ENCODE data around the gene MFN1.
A peak's percentile ranks its signal among the peaks of the same experiment; 100 is the strongest.
"Not testable (repeated sequence)": the region's sequence is repeated elsewhere in the genome, so short reads cannot be mapped to it uniquely, and the experiment has no call there.

MFN1 gene

DNA sequence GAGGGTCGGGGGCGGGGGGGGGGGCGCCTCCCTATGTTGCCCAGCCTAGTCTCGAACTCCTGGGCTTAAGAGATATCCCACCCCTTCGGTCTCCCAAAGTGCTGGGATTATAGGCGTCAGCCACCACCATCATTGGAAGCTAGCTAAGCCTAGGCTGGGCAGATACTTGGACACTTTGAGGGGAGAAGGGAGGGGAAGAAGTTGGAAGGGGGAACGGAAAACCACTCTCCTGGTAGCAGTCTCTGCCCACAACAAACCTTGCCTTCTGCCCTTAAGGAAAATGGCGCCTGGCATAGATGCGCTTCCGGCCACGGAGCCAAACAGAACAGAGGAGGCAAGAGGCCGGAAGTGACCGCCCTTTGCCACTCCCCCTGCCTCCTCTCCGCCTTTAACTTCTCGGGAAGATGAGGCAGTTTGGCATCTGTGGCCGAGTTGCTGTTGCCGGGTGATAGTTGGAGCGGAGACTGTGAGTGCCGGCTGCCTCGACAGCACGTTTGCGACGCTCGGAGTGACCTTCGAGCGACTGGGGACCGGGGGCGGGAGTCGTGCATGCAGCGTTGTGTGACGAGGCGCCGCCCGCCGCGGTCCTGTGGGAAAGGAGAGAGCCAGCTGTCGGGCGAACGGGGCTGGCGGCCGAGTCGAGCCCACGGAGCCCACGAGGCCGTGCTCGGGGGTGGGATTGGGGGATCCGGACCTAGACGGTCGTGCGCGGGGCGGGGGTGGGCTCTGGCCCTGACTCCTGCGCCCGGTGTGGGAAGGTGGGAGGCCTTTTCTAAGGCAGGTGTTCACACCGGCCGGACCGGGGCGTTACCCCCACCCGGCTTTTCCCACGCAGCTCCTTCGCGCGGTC, at the start of gene MFN1:
Gene MFN1, plus strand, starts transcription at position 365 of the 850 bp plus-strand sequence. CDS start 1,143 bp downstream, outside the sequence.
- peak; percentile 92 for DNase-seq

DNA sequence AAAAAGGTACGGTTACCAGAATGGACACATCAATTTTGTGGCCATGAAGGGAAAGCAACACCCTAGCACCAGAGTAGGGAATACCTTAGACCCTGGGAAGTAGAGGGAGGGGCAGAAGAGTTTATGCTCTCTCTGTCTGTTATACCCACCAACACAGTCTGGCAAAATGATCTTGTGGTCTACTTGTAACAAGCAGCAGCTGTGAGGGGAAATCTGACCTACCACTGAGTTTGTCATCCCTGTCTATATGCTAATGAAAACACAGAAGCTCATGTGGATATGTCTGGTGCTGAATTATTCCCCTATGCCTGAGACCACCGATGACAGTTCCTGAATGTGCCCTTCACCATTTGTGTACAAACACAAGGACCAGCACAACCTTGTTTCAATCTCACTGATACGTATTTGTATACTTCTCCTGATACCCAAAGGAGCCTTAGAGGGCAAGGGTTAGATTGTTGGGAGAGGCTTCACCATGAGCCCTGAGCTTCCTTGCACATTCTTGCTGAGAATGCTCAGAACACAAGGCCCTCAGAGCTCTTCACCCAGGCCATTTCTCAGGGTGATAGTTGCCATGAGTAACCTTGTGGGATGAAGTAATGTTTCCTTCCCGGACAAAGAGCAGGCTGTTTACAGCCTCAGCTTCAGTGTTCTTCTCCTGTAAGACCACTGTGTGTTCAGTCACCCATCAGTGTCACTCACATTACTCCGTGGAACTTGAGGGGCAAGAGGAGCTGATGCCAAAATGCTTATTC, 49.4 kb upstream of the MFN1 start:
- DNase-seq = no peak

DNA sequence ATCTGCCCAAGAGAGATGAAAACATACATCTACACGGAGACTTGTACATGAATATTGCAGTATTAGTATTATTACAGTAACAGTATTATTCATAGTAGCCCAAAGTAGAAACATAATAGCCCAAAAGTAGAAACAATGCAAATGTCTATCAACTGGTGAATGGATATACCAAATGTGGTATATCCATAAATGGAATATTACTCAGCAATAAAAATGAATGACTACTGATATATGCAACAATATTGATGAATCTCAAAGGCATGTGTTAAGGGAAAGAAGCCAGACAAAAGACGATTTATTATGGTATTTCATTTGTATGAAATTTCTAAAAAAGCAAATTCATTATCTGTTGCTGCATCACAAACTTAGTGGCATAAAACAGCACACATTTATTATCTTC, 48.2 kb upstream of the MFN1 start:
- DNase-seq = no peak

DNA sequence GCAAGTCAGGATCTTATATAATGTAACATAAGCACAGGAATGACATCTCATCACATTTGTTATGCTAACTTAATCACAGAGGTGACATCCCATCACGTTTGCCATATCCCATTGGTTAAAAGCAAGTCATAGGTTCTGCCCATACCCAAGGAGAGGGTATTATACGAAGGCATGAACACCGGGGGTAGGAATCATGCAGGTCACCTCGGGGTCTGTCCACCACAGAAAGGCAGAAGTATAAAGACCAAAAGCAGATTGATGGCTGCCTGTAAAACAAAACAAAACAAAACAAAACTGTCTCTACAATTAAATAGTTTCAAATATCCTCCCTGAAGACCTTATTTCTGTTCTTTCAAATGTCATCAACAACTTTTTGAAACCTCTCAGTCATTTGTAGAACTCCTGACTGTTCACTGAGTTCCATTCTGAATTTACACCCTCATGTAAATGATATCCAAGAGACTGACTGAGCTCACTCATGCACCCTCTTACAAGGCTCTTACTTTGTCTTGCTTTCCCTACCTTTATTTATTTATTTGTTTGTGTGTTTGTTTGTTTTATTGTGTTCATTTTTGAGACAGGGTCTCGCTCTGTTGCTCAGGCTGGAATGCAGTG, 47.4 kb upstream of the MFN1 start:
- DNase-seq = no peak

DNA sequence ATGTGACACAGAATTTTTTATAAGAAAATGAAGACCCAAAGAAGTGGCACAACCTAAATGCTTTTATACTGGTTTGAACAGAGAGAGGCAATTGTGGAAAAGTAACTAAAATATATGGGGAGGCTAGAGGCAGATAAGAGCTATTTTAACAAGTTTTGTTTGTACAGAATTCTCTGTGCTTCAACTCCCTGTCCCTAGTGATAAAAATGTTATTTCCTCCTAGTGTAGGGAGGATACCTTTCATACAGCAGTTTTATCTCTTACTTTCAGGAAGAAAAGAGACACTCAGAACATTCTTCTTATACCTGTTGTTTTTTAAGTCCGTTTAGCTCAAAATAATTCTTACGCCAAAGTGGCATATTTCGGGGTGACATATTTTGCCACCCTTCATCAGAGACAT, 45.9 kb upstream of the MFN1 start:
- DNase-seq = no peak

DNA sequence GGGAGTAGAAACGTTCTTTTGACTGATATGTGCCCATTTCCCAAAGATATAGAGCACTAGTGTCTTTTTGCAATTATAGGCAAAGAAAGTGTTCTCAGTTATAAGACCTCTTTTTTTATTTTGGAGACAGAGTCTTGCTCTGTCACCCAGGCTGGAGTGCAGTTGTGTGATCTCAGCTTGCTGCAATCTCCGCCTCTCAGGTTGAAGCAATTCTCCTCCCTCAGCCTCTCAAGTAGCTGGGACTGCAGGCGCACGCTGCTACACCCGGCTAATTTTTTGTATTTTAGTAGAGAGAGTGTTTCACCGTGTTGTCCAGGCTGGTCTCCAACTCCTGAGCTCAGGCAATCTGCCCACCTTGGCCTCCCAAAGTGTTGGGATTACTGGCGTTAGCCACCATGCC, 45.4 kb upstream of the MFN1 start:
- no peak for DNase-seq

DNA sequence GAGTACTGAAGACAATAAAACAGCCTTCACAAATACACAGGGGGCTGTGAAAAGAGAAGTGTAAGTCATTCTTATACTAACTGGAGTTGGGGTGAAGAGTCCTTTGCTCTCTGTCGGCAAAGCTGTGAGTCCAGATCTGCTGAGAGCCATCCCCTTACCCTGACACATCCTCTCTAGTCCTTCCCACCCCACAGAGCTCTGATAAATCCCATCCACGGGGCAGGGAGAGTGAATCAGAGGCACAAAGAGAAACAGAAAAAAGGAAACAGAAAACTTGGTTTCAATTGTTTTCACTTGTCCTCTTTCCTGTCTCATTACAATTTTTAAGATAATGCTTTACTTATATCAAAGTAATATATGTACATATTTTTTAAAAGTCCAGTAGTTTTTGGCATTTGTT, 42.9 kb upstream of the MFN1 start:
- no peak for DNase-seq

DNA sequence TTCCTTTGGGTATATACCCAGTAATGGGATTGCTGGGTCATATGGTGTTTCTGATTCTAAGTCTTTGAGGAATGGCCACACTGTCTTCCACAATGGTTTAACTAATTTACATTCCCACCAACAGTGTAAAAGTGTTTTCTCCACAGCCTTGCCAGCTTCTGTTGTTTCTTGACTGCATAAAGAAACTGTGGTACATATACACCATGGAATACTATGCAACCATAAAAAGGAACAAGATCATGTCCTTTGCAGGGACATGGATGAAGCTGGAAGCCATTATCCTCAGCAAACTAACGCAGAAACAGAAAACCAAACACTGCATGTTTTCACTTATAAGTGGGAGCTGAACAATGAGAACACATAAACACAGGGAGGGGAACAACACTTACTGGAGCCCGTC, 40.1 kb upstream of the MFN1 start:
- not testable (repeated sequence) for DNase-seq

DNA sequence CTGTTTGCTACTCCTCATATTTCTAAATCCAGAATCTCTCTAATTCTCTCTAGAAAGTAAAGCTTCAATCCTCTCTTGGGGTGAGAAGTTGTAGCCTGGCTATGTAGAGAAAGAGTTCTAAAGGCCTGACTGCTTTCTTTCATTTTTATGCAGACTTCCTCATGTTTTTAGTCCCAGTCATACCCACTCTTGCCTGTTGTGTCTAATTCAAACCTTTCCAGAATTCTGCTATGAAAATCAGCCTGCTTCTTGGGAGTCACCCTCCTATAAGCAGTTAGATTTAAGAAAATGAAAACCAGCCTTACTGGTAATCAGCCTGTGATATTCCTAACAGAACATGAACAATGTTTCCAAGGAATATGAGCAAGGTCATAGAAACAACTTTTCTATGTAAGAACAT, 39.5 kb upstream of the MFN1 start:
- no peak for DNase-seq

DNA sequence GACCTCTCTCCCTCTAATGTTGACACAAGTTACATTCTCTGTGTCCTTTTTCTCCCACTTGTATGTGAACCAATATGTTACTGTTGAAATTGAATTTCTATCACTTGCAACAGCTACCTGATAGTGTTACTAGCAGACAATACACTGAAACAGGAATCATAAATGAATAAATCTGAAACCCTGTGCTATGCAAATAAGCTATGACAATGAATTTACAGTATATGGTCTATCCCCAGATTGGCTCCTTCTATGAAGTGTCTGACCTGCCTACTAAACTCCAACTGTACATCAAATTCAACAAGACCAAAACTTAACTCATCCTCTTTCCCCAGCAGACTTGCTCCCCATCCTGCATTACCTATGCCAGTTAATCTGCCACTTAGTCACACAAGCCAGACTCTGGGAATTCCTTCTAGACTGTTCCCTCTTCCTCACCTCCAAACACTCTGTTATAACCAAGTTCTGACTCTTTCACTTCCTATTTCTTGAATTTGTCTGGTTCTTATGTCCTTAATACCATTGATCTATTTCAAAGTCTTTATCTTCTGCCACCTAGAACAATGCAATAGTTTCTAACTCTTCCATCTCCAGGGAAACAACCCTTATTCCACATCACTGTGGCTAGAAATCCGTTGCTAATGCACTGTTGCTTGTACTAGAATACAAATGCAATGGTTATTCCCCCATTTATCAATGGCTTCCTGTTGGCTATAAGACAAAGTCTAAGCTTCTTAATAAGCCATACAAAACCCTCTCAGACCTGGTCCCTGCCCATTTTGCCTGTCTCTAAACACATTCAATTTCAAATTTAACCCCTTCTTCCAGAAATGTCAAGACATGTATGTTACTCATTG, 38.1 kb upstream of the MFN1 start:
- DNase-seq = no peak

DNA sequence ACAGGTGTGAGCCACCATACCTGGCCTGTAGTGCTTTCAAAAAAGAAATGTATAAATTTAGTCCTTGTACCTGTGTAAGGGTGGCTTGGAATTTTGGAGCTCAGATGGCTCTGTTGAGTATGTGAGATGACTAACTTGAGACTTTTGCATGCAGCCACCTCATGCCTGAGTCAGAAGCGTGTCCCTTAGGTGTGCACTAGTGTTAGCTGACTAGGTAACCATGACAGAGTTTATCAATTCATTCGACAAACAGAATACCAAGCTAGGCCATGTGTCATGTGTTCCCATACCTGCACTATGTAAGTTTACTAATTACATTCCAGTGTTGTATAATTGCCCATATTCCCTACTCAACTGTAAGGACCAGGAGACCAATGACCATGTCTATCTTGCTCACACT, 28.6 kb upstream of the MFN1 start:
- DNase-seq = no peak

DNA sequence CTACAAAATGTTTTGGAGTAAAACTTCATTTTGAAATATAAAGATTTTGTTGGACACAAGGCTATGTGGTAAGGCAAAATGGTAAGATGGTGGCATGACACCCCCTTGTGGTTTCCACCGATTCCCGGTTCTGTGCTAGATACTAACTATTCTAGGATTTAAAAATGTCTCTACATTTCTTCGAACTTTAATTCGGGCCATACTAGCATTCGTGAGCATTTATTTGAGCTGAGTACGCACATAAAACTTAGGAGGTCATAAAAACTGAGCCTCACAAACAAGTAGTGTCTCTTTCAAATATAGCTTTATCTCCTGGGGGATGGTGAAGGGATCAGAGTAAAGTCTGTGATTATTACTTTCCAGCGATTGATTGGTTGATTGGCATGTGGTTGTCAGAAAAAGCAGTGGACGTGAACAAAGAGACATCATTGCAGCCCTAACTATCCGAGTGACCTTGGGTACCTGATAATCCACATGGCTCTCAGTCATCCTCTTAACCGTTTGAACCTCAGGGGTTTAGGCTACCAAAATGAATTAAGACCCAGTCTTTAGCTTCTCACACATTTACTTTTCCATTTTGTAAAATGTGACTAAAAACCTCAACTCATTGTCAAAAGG, 25.7 kb upstream of the MFN1 start:
- peak; percentile 36 for DNase-seq

DNA sequence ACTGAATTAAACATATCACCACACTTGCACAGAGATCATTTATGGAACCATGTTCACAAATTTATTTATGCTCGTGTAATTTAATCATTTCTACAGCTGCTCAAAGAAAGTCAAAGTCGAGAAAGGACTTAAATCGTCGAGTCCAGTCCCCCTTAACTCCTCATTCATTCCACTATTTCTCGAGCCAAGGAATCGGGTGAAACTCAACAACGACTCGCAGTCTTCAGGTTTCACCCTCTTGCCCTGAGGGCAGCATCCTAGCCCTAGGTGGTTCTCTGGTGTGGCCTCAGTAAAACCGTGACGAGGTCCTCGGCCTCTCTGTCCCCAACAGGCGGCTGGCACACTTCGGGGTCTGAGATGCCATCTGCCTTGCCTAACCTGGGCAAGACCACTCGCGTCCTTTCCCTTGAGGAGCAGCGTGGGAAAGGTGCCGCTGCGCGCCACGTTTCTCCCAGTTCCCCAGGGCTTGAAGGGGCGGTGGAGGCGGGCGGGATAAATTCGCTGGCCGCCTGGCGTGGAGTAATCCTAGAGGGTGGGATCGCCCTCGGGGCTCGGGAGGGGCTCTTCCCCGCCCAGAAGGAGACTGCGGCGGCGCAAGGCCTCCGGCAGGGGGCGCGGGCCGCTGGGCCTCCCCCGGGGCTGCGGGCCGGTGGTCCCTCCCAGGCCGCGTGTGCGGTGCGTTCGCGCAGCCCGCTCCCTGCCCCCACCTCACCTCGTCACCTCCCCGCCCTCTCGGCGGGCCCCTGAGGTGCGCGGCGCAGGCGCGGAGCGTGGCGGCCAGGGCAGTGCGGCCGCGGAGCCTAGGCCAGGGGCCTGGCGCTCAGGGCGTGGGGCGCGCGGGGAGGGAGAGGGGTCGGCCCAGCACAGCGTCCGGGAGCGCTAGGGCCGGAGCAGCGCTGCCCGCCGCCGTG, 25.0 kb upstream of the MFN1 start, which contains the start of gene ZNF639:
Gene ZNF639, plus strand, starts transcription at position 746 of the 911 bp plus-strand sequence. CDS start 5,263 bp downstream, outside the sequence.
- peak; percentile 88 for DNase-seq

DNA sequence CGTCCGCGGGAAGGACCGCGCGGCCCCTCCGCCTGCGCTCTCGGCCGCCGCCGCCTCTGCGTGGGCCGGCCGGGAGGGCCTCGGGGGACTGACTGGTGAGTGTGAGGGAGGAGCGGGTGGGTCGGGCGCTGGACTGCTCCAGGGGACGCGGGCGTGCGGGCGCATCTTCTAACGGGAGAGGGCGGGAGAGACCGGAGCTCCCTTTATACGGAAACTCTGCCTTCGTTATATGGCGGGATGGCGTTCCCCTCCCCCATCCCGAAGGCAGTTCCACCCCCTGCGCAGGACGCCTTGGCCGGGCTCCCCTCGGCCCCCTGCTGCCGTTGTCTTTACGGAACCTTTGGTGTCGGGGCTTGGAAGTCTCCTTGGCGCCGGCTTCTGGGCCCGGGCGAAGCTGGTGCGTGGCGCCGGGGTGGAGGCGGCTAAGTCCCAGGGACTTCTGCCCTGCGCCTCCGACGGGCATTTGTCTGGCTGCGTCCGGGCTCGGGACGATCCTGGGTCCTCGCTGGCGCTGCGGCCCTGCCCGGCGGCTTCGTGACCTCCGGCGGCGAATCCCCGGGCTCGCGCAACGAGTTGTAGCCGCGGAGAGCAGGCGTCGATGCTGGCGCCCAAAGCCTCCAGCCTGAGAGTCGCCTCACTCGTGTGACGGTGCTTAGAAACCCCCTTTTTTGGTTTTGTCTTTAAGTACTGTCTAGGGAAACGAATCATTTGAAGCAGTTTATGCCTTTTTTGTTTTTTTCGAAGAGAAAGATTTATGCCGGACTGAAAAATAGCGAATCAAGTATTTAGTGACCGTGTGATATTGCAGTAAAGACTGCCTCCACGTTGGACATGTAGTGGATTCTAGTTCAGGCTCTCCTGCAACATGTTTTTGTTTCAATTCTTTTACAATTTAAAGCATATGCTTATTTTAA, 24.1 kb upstream of the MFN1 start:
- DNase-seq = peak; percentile 67

DNA sequence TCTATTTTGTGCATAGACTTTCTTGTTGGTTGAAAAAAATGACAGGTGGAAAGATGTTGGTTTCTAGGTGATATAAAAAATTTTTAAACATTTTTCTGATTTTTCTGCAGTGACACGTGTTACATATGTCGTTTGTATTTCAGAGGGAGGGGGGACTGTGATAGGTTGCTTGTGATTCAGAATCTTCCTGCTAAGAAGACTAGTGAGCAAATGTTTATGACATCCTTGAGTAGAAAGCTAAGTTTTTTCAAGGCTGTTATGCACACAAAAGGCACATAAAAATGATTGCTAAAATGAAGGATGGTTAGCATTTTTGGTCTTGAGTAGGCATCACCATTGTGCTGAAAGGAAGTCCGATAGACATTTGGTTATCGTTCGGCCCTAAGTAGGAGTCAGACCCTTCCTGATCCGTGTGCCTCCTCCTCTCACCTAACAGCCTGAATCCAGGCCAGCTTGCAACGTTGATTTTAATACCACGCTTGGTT, 23.2 kb upstream of the MFN1 start:
- no peak for DNase-seq

DNA sequence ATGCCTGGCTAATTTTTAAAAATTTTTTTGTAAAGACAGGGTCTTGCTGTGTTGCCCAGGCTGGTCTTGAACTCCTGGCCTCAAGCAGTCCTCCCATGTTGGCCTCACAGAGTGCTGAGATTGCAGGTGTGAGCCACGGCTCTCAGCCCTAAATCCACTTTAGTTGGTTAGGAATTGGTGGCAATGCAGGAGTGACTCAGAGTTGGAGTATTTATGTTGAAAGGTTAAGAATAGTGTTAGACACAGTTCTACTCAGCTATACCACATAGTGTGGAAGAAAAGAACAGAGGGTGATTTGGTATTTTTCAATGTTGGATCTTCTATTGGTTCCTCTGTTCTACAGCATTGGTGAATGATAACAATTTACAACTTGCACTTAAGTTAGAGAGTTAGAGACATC, 17.1 kb upstream of the MFN1 start:
- no peak for DNase-seq

DNA sequence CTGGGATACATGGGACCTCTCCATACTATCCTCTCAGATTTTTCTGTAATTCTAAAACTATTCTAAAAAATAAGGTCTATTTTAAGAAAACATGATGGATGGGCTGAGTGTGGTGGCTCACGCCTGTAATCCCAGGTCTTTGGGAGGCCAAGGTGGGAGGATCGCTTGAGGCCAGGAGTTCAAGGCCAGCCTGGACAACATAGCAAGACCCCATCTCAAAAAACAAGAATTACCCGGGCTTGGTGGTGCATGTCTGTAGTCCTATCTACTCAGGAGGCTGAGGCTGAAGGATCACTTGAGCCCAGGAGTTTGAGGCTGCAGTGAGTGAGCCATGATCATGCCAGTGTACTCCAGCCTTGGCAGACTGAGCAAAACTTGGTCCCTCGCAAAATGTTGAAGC, 15.3 kb upstream of the MFN1 start:
- DNase-seq = no peak

DNA sequence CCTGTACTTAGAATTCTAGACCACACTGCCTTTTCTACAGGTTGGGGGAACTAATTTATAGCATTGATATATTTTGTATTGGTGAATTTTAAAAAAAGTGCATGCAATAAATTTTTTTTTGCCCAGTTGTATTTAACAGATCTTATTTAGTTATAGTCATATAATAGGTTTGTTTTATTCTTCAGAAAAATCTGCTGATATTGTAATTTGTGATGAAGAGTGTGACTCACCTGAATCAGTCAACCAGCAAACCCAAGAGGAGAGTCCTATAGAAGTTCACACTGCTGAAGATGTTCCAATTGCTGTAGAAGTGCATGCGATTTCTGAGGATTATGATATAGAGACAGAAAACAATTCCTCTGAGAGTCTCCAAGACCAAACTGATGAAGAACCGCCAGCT, 14.4 kb upstream of the MFN1 start:
- DNase-seq = no peak

DNA sequence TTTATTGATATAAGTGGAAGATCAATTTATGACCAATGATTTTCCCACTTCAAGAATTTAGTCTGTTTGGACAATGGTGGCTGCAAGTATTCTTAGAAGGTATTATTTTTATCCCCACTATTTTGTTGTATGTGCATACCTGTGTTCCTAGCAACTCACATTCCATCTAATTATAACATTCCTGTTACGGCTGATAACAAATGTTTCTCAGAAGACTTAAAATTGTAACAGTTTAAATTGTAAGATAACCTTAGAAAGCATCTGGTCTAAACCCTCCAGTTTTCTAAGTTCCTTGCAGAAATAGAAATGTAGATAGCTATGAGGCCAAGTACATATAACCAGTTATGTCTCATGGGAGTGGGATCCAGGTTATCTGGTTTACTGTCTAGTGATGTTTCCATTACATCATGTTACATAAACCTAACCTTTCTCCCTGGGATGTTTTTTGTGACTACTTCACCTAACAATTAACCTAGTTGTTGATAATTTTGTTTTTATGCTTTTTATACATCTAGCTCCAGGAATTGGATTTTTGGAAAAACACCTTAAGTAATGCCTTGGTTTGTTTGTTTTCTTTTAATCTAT, 11.1 kb upstream of the MFN1 start:
- no peak for DNase-seq

Data from CD4-positive, alpha-beta T cell treated with Interleukin-17A for 4 hours (primary cell).